HL-60 (cell line): ENCODE measurements around the gene COL11A1.

Experiments used
- CTCF ChIP-seq: IDR thresholded peaks from one replicate; pipeline ENCODE4 v1.5.1; 2011; ENCODE audit warnings: low read length, control low read depth, inconsistent platforms; ENCODE audit not compliant: insufficient read depth
- POLR2AphosphoS5 ChIP-seq: IDR thresholded peaks from 2 replicates; pipeline ENCODE4 v1.6.1; 2012; ENCODE audit warnings: low read depth
- REST ChIP-seq: IDR thresholded peaks from 2 replicates; pipeline ENCODE4 v1.6.1; 2012; ENCODE audit warnings: low read depth; ENCODE audit not compliant: insufficient replicate concordance
- SPI1 ChIP-seq: IDR thresholded peaks from 2 replicates; pipeline ENCODE4 v1.6.1; 2012; ENCODE audit warnings: low read depth, mild to moderate bottlenecking, borderline replicate concordance

DNA sequence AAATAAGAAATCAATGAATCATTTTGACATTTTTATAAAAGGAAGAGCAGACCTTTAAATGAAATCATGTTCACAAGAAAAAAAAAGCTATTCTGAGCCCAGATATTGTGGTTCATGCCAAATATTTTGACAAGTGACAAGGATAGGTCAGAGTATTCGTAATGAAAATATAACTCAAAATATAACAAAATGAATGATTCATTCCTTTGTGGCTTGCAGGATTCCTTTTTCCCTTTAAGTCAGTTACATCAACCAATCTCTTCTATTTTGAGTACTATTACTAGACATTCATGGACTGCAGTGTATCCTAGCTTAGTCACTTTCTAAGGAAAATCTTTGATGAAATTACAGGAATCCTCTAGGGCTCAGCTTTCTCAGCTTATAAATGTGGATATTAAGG, 188.7 kb downstream of the COL11A1 start:
- TF ChIP-seq REST (no peak), CTCF (no peak), SPI1 (no peak), POLR2AphosphoS5 (no peak)
